WTC11 (cell line): ENCODE results near the gene GALK2. TPM values are rescaled to one million over a fixed set of nuclear protein-coding genes. Genes with fewer than 3 reads are reported as not detected.

Experiments
- ATAC-seq: fragments of 200-7000 bp; cut with Tn5 transposase; 2 replicates; pipeline ENCODE4 v1.10.0; 2021; ENCODE audit warnings: mild to moderate bottlenecking, moderate library complexity
- CTCF ChIA-PET: fragments of 300-600 bp; sonication (Branson Sonifier 250); formaldehyde crosslinking; loops from one replicate; lab custom pipeline; 2021; ENCODE audit warnings: antibody characterized with exemption; lab: Charles Lee
- POLR2A ChIA-PET: fragments of 350-600 bp; sonication (Branson Sonifier 250); formaldehyde crosslinking; loops from one replicate; lab custom pipeline; 2021; ENCODE audit warnings: antibody characterized with exemption; lab: Charles Lee
- DNase-seq: peaks from one replicate; pipeline ENCODE4 v3.0.0; 2021; ENCODE audit warnings: low spot score
- H3K27ac Mint-ChIP-seq: 2 replicates; pipeline ENCODE4 v1.8.0; 2021; ENCODE audit warnings: mixed read lengths
- H3K27me3 Mint-ChIP-seq: 2 replicates; pipeline ENCODE4 v1.8.0; 2021; ENCODE audit warnings: low read depth, mild to moderate bottlenecking, moderate library complexity, mixed read lengths
- H3K36me3 Mint-ChIP-seq: 2 replicates; pipeline ENCODE4 v1.8.0; 2021; ENCODE audit warnings: mixed read lengths
- H3K4me1 Mint-ChIP-seq: 2 replicates; pipeline ENCODE4 v1.8.0; 2022; ENCODE audit warnings: mixed read lengths
- H3K4me3 Mint-ChIP-seq: 2 replicates; pipeline ENCODE4 v1.8.0; 2021; ENCODE audit warnings: mild to moderate bottlenecking, moderate library complexity, mixed read lengths
- H3K9me3 Mint-ChIP-seq: 2 replicates; pipeline ENCODE4 v1.8.0; 2021; ENCODE audit warnings: mixed read lengths
- CBFB ChIP-seq: sonication (generic); formaldehyde crosslinking; IDR thresholded peaks from 2 replicates; pipeline ENCODE4 v1.8.1; 2022; ENCODE audit warnings: mild to moderate bottlenecking, low read depth, missing genetic modification reagents
- E2F4 ChIP-seq: sonication (generic); formaldehyde crosslinking; IDR thresholded peaks from 2 replicates; pipeline ENCODE4 v1.8.1; 2022; ENCODE audit warnings: low read depth, mild to moderate bottlenecking, moderate library complexity, missing genetic modification reagents, borderline replicate concordance
- ERG ChIP-seq: fragments of 250-450 bp; sonication (Bioruptor Pico); IDR thresholded peaks from 2 replicates; pipeline ENCODE4 v1.8.0; 2021; ENCODE audit warnings: mild to moderate bottlenecking
- FOXP4 ChIP-seq: sonication (generic); formaldehyde crosslinking; IDR thresholded peaks from 2 replicates; pipeline ENCODE4 v1.8.0; 2022; ENCODE audit warnings: mild to moderate bottlenecking, missing genetic modification reagents
- GTF2I ChIP-seq: fragments of 250-450 bp; sonication (Bioruptor Pico); conservative IDR thresholded peaks from 2 replicates; pipeline ENCODE4 v1.4.0; 2021; ENCODE audit warnings: mild to moderate bottlenecking
- HMGXB4 ChIP-seq: sonication (generic); formaldehyde crosslinking; IDR thresholded peaks from 2 replicates; pipeline ENCODE4 v1.8.1; 2023; ENCODE audit warnings: mild to moderate bottlenecking, moderate library complexity, missing genetic modification reagents
- JUN ChIP-seq: sonication (generic); formaldehyde crosslinking; IDR thresholded peaks from 2 replicates; pipeline ENCODE4 v1.8.0; 2023; ENCODE audit warnings: mild to moderate bottlenecking, missing genetic modification reagents
- MAX ChIP-seq: sonication (generic); formaldehyde crosslinking; IDR thresholded peaks from 2 replicates; pipeline ENCODE4 v1.8.0; 2022; ENCODE audit warnings: mild to moderate bottlenecking, missing genetic modification reagents
- MLX ChIP-seq: sonication (generic); formaldehyde crosslinking; IDR thresholded peaks from 2 replicates; pipeline ENCODE4 v1.8.1; 2023; ENCODE audit warnings: mild to moderate bottlenecking, missing genetic modification reagents, moderate library complexity
- PREB ChIP-seq: sonication (generic); formaldehyde crosslinking; IDR thresholded peaks from 2 replicates; pipeline ENCODE4 v1.8.1; 2022; ENCODE audit warnings: mild to moderate bottlenecking, missing genetic modification reagents, moderate library complexity, borderline replicate concordance
- PRRX2 ChIP-seq: fragments of 250-450 bp; sonication (Bioruptor Pico); IDR thresholded peaks from 2 replicates; pipeline ENCODE4 v1.8.0; 2021; ENCODE audit warnings: mild to moderate bottlenecking
- RELA ChIP-seq: sonication (generic); formaldehyde crosslinking; IDR thresholded peaks from 2 replicates; pipeline ENCODE4 v1.8.1; 2022; ENCODE audit warnings: missing genetic modification reagents, mild to moderate bottlenecking, borderline replicate concordance
- STAT6 ChIP-seq: sonication (generic); formaldehyde crosslinking; conservative IDR thresholded peaks from 2 replicates; pipeline ENCODE4 v1.8.1; 2023; ENCODE audit warnings: mild to moderate bottlenecking, low read depth, missing genetic modification reagents, moderate library complexity
- TCF7 ChIP-seq: sonication (generic); formaldehyde crosslinking; IDR thresholded peaks from 2 replicates; pipeline ENCODE4 v1.8.0; 2022; ENCODE audit warnings: mild to moderate bottlenecking, low read depth, missing genetic modification reagents, moderate library complexity
- ZBTB43 ChIP-seq: sonication (generic); formaldehyde crosslinking; IDR thresholded peaks from 2 replicates; pipeline ENCODE4 v1.8.1; 2023; ENCODE audit warnings: mild to moderate bottlenecking, missing genetic modification reagents
- ZNF512 ChIP-seq: sonication (generic); formaldehyde crosslinking; IDR thresholded peaks from 2 replicates; pipeline ENCODE4 v1.8.1; 2022; ENCODE audit warnings: missing genetic modification reagents, borderline replicate concordance
- ZNF671 ChIP-seq: fragments of 250-450 bp; sonication (Bioruptor Pico); IDR thresholded peaks from 2 replicates; pipeline ENCODE4 v1.8.0; 2021; ENCODE audit warnings: mild to moderate bottlenecking
- ZSCAN18 ChIP-seq: fragments of 250-450 bp; sonication (Bioruptor Pico); IDR thresholded peaks from 2 replicates; pipeline ENCODE4 v2.1.2; 2022; ENCODE audit warnings: mild to moderate bottlenecking, moderate library complexity
- total RNA-seq: library from RNA; stranded (reverse); gene quantifications from 3 replicates; pipeline ENCODE4 v1.2.3, GENCODE V29; 2021

The GALK2 gene
- total RNA-seq, 1 experiment from 2014 or later: 16.9 TPM

GRCh38 chr15:49265911-49266310 lies 95.9 kb downstream of the GALK2 start (continued):
- TF ChIP-seq STAT6 (no peak), HMGXB4 (CRISPR knock-in tag) (no peak)

GRCh38 chr15:49270541-49271421 lies 100.7 kb downstream of the GALK2 start:
- Mint-ChIP-seq H3K27ac (peak overlapping the region; percentile 68; the same call in 1 of the 2 replicates), H3K4me3 (no peak overlapping the region), H3K27me3 (no peaks in the 10 kb centered on the region), H3K9me3 (peaks cover 14% of the 10 kb centered on the region), H3K4me1 (peaks cover 33% of the 10 kb centered on the region), H3K36me3 (peaks cover 10% of the 10 kb centered on the region)
- DNase-seq (no peak), ATAC-seq (peak; percentile 60)
- ChIA-PET CTCF (no interaction called here), POLR2A (no interaction called here)
- TF ChIP-seq GTF2I (CRISPR knock-in tag) (no peak), FOXP4 (CRISPR knock-in tag) (no peak), ERG (CRISPR knock-in tag) (no peak), ZNF512 (CRISPR knock-in tag) (no peak), E2F4 (CRISPR knock-in tag) (no peak), ZSCAN18 (CRISPR knock-in tag) (no peak), PREB (no peak), ZBTB43 (CRISPR knock-in tag) (no peak), ZNF671 (CRISPR knock-in tag) (no peak), CBFB (CRISPR knock-in tag) (no peak), JUN (CRISPR knock-in tag) (no peak), PRRX2 (no peak), TCF7 (CRISPR knock-in tag) (no peak), RELA (CRISPR knock-in tag) (no peak), MAX (CRISPR knock-in tag) (no peak), MLX (CRISPR knock-in tag) (no peak)
